HG02588 (cell line): Measurements from ENCODE around the gene TFCP2.

ENCODE experiments used
- ATAC-seq: cut with Tn5 transposase; IDR thresholded peaks from one replicate; pipeline ENCODE4 v1.9.1; 2021; ENCODE audit warnings: mild to moderate bottlenecking, moderate library complexity; ENCODE audit not compliant: unreplicated experiment

The TFCP2 gene

GRCh38 chr12:51198568-51199365, 25.8 kb upstream of the TFCP2 start:
- ATAC-seq, result no peak

GRCh38 chr12:51197736-51198567, 25.0 kb upstream of the TFCP2 start:
- ATAC-seq, result no peak

GRCh38 chr12:51196547-51196946, 23.6 kb upstream of the TFCP2 start:
- ATAC-seq, result no peak

- no peak for ATAC-seq
These were observed 22.9 kb upstream of the TFCP2 start for GRCh38 chr12:51195841-51196240.

- ATAC-seq, result no peak
These were observed 19.3 kb upstream of the TFCP2 start for GRCh38 chr12:51192284-51192671.

- ATAC-seq, result no peak
These were observed 18.8 kb upstream of the TFCP2 start for GRCh38 chr12:51191516-51192283.

- no peak for ATAC-seq
These were observed 17.9 kb upstream of the TFCP2 start for GRCh38 chr12:51190820-51191219.

GRCh38 chr12:51189790-51190355, 16.9 kb upstream of the TFCP2 start:
- ATAC-seq, result no peak

- no peak for ATAC-seq
These were observed 15.6 kb upstream of the TFCP2 start for GRCh38 chr12:51188359-51189051.

- ATAC-seq, result no peak
These were observed 14.5 kb upstream of the TFCP2 start for GRCh38 chr12:51187370-51187987.

- no peak for ATAC-seq
These were observed 13.6 kb upstream of the TFCP2 start for GRCh38 chr12:51186465-51187085.

- no peak for ATAC-seq
These were observed 12.3 kb upstream of the TFCP2 start for GRCh38 chr12:51185171-51185717.

GRCh38 chr12:51183816-51184215, 10.9 kb upstream of the TFCP2 start:
- no peak for ATAC-seq

GRCh38 chr12:51183349-51183748, 10.4 kb upstream of the TFCP2 start:
- ATAC-seq, result no peak

- ATAC-seq, result no peak
These were observed 8.6 kb upstream of the TFCP2 start for GRCh38 chr12:51181558-51181957.

- ATAC-seq, result no peak
These were observed 5.0 kb upstream of the TFCP2 start for GRCh38 chr12:51177897-51178296.

GRCh38 chr12:51174501-51174900, 1.6 kb upstream of the TFCP2 start:
- no peak for ATAC-seq

GRCh38 chr12:51171884-51172514, 936 bp downstream of the TFCP2 start:
- peak; percentile 4 for ATAC-seq

- ATAC-seq, result no peak
These were observed 9.1 kb downstream of the TFCP2 start for GRCh38 chr12:51163795-51164194.
